Measurements from ENCODE around the gene HAGHL. TPM values are rescaled to one million over a fixed set of nuclear protein-coding genes. Genes with fewer than 3 reads are reported as not detected.
"Not testable (repeated sequence)": the region's sequence is repeated elsewhere in the genome, so short reads cannot be mapped to it uniquely, and the experiment has no call there.

The HAGHL gene
- total RNA-seq, 1 donor from 2014 or later, result 5.1 TPM

DNA sequence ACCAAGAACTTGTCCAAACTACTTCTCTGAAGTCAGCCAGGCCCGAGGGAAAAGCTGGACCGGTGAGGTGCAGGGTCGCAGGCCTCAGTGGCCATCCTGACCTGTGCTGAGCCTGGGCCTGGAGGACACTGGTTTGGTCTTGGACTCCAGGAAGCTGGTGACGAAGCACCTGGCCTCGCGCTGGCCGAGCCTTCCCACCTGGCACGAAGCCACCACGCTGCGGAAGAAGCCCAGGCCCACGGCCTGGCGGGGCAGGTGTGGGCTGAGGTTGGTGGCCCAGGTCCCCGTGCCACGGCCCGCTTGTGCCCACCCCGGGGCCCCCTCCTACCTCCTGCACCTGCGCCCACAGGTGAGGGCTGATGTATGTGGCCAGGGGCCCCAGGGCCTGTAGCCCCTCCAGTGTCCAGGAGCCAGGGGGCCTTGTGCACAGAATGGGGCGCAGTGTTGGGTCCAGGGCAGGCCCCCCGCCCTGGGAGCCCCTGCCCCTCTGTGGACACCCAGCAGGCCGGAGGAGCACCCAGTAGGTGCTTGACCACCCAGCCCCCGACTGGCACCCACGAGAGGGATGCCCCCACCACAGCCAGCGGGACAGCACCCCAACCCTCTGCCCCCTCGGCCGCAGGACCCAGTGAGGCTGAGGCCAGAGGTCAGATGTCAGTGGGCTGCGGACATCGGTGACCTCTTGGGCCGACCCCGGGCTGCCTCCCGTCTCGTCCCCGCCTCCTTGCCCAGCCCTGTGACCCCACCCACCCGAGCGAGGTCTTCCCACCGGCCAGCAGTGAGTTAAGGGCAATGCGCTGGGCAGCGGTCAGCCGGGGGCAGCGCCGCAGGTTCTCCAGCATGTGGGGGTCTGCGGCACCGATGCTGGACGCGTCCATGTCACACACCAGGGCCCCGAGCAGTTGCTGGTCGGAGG is 47.4 kb downstream of the HAGHL start:
- no peak for DNase-seq

DNA sequence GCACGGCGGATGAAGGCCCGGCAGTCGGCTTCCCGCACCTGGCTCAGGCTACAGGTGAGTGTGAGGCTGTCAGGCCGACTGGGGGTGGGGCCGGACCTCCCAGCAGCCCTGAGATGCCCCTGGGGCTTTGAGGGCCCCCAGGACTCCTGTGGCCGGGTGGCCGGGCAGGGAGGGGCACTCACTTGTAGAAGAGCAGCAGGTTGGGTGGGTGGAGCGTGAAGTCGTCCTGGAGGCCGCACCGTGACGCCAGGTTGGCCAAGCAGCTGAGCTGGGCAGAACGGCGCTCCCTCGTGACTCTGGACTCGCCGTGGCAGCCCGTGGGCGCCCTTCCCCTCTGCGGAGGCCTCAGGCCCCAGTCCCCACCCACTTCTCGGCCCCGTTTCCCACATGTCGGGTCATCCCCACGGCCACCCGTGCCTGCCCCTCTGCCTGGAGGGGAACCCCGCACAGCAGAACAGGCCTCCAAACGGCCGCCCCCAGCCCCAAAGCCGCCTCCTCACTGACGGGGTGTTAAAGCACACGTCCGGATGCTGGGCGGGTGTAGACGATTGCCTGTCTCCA is 48.4 kb downstream of the HAGHL start:
- no peak for DNase-seq

DNA sequence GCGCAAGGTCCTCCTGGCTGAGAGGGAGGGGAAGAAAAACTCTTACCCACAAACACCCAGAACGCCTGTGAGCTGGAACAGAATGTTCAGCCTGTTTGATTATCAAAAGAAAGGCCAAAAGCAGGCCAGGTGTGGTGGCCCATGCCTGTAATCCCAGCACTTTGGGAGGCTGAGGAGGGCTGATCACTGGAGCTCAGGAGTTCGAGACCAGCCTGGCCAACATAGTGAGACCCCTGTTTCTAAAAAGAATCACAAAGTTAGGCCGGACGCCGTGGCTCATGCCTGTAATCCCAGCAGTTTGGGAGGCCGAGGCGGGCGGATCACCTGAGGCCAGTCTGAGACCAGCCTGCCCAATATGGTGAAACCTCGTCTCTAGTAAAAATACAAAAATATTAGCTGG is 49.4 kb downstream of the HAGHL start:
- DNase-seq, result not testable (repeated sequence)

GRCh38 chr16:776824-777223 is 49.9 kb downstream of the HAGHL start:
- no peak for DNase-seq

DNA sequence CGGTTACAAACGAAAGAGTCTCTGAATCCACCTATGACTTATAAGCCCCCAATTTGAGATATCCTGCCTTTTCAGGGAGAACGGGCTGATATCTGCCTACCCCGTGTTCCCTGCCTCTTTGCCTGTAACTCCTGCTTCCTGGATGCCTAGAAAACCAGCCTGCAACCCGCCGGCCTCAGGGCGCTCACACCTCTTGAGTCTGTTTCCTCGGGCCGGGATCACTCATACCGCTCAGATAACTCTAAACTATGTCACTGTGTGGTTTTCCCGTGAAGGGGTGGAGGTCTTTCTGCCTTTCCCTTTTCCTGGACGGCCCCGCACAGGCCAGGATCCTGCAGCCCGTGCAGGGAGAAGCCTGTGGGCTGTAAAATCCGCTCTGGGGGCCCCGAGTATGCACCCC is 50.9 kb downstream of the HAGHL start:
- DNase-seq, result no peak

- no peak for DNase-seq
Measured at GRCh38 chr16:778447-778846, 51.5 kb downstream of the HAGHL start.

- DNase-seq, result no peak
Measured at GRCh38 chr16:778909-779527, 52.1 kb downstream of the HAGHL start.

Other genes starting within 250 kb of the HAGHL start
- 50.5 and 83.4 TPM in 2 replicates for gene CAPN15, start 199.4 kb upstream of the HAGHL start, total RNA-seq
- gene PRR35, start 166.7 kb upstream of the HAGHL start, total RNA-seq, result not detected in 2 replicates
- 1.9 and 2.7 TPM in 2 replicates for gene NHLRC4, start 160.1 kb upstream of the HAGHL start, total RNA-seq
- 25.4 and 32.2 TPM in 2 replicates for gene PIGQ, start 157.1 kb upstream of the HAGHL start, total RNA-seq
- gene RAB40C, start 137.0 kb upstream of the HAGHL start, total RNA-seq, result 13.3 and 14.1 TPM in 2 replicates
- 0.14 and 0.17 TPM in 2 replicates for gene WFIKKN1, start 96.1 kb upstream of the HAGHL start, total RNA-seq
- 76.4 and 83.6 TPM in 2 replicates for gene METTL26, start 90.8 kb upstream of the HAGHL start, total RNA-seq
- gene MCRIP2, start 85.3 kb upstream of the HAGHL start, total RNA-seq, result 11.2 and 12.6 TPM in 2 replicates
- 10.7 and 15.1 TPM in 2 replicates for gene WDR90, start 77.7 kb upstream of the HAGHL start, total RNA-seq
- 32.9 and 49.0 TPM in 2 replicates for gene RHOT2, start 59.0 kb upstream of the HAGHL start, total RNA-seq
- 0.05 and 0.51 TPM in 2 replicates for gene RHBDL1, start 51.4 kb upstream of the HAGHL start, total RNA-seq
- 93.9 and 94.1 TPM in 2 replicates for gene STUB1, start 46.7 kb upstream of the HAGHL start, total RNA-seq
- gene JMJD8, start 42.8 kb upstream of the HAGHL start, total RNA-seq, result 34.9 and 45.7 TPM in 2 replicates
- gene WDR24, start 36.7 kb upstream of the HAGHL start, total RNA-seq, result 2.7 and 5.3 TPM in 2 replicates
- 0.05 TPM in 1 of 2 replicates, not detected in the other for gene FBXL16, start 21.3 kb upstream of the HAGHL start, total RNA-seq
- gene METRN, start 12.0 kb upstream of the HAGHL start, total RNA-seq, result 34.9 and 41.7 TPM in 2 replicates
- gene ANTKMT, start 6.0 kb upstream of the HAGHL start, total RNA-seq, result 25.5 and 47.5 TPM in 2 replicates
- 0.34 and 0.65 TPM in 2 replicates for gene CCDC78, start 663 bp upstream of the HAGHL start, total RNA-seq
- 34.6 and 42.4 TPM in 2 replicates for gene CIAO3, start 13.9 kb downstream of the HAGHL start, total RNA-seq
- gene MSLN, start 33.6 kb downstream of the HAGHL start, total RNA-seq, result 0.09 TPM in 1 of 2 replicates, not detected in the other
- gene RPUSD1, start 61.3 kb downstream of the HAGHL start, total RNA-seq, result 31.1 and 48.4 TPM in 2 replicates
- gene CHTF18, start 61.5 kb downstream of the HAGHL start, total RNA-seq, result 20.1 and 23.8 TPM in 2 replicates
- not detected in 2 replicates for gene GNG13, start 73.6 kb downstream of the HAGHL start, total RNA-seq
- gene LMF1, start 243.9 kb downstream of the HAGHL start, total RNA-seq, result 14.2 and 14.6 TPM in 2 replicates